ENCODE results near the gene CNPY1. TPM values are rescaled to one million over a fixed set of nuclear protein-coding genes. Genes with fewer than 3 reads are reported as not detected.

Gene CNPY1
- total and polyA plus RNA-seq, 2 of the 8 experiments (the other 6 are each of a cell fraction or from before 2014, with no cell fraction given) = not detected

GRCh38 chr7:155489862-155490696 lies 56.3 kb downstream of the CNPY1 start:
- H3K23me2 ChIP-seq (ENCODE audit: low read depth, low read length) = peaks cover 3% of the 10 kb centered on the region; the same call in 1 of the 2 replicates
- peaks cover 0 to 14% (median 12%) of the 10 kb centered on the region in 4 experiments; a peak in 6 of 7 replicates for H3K4me1 ChIP-seq (replicated peaks in 1 of 4; ENCODE audit: control insufficient read depth in 3 of 4, insufficient read depth in 4 of 4, low read length in 3 of 4)
- H4K91ac ChIP-seq (replicated peaks; ENCODE audit: insufficient read length, low read length) = peak overlapping the region; percentile 94
- DNase-seq (ENCODE audit: low read depth in 1 of 2, low spot score in 2 of 2) (peak in 1 of 2 experiments; percentile 73), FAIRE-seq (no peak)
- peaks cover 0 to 3% of the 10 kb centered on the region in 2 experiments for H4K20me1 ChIP-seq (replicated peaks in 1 of 2; ENCODE audit: control insufficient read depth in 1 of 2, insufficient read depth in 2 of 2, low read length in 2 of 2)
- no peaks in the 10 kb centered on the region for H3K79me1 ChIP-seq (ENCODE audit: low read depth, low read length)
- no peak overlapping the region for H3K23ac ChIP-seq (ENCODE audit: insufficient read length)
- no peak overlapping the region for H3K27ac ChIP-seq (ENCODE audit: low read depth, low read length)
- H2BK15ac ChIP-seq (ENCODE audit: low read length) = peak overlapping the region; percentile 88; the same call in 1 of the 2 replicates
- peak overlapping the region; percentile 90; the same call in 1 of the 2 replicates for H2BK20ac ChIP-seq (ENCODE audit: low read length)
- H2AFZ ChIP-seq (ENCODE audit: low read length) = peak overlapping the region; percentile 47
- no peaks in the 10 kb centered on the region for H3K79me2 ChIP-seq (ENCODE audit: control insufficient read depth in 1 of 2, insufficient read depth in 2 of 2, low read length in 2 of 2)
- no peaks in the 10 kb centered on the region for H3K36me3 ChIP-seq (ENCODE audit: control insufficient read depth in 2 of 4, insufficient read depth in 4 of 4, low read length in 3 of 4)
- H2BK12ac ChIP-seq (ENCODE audit: low read depth, low read length) = peak overlapping the region; percentile 68; the same call in 1 of the 2 replicates
- no peak overlapping the region for H4K5ac ChIP-seq (ENCODE audit: insufficient read length, low read depth, low read length)
- peak overlapping the region in 3 of 4 experiments; percentile 36 to 64 (median 47); a peak in 4 of 8 replicates for H3K4me3 ChIP-seq (ENCODE audit: extremely low read depth in 1 of 4, insufficient read depth in 2 of 4, low read depth in 3 of 4, low read length in 4 of 4)
- ChIA-PET CTCF (ENCODE audit: partially characterized antibody) (interaction anchor here (0.8 to 1.4 kb wide), 4 partner anchors 10 to 76 kb away, joined by 3 to 4 read pairs (median 4); no protein-coding TSS in a partner anchor), POLR2A (ENCODE audit: partially characterized antibody) (interaction anchor here (1.0 kb wide), 2 partner anchors 19 to 21 kb away, joined by 3 to 4 read pairs; no protein-coding TSS in a partner anchor)
- peak overlapping the region; percentile 39; the same call in 1 of the 2 replicates for H2BK5ac ChIP-seq (ENCODE audit: low read depth, low read length)
- H3K56ac ChIP-seq (replicated peaks; ENCODE audit: insufficient read length, low read depth, low read length) = no peak overlapping the region
- H3K9ac ChIP-seq (replicated peaks in 1 of 4; ENCODE audit: extremely low read depth in 1 of 4, low read depth in 3 of 4, low read length in 3 of 4) = no peak overlapping the region
- no peaks in the 10 kb centered on the region for H3K9me3 ChIP-seq (ENCODE audit: insufficient read depth in 2 of 2, low read depth in 1 of 2, low read length in 1 of 2)
- H3K27me3 ChIP-seq (replicated peaks in 1 of 4; ENCODE audit: control insufficient read depth in 3 of 4, extremely low read depth in 1 of 4, insufficient read depth in 3 of 4, low read length in 3 of 4) = peaks cover 17 to 82% (median 66%) of the 10 kb centered on the region in 4 experiments
- no peak overlapping the region for H3K14ac ChIP-seq (ENCODE audit: insufficient read length)
- H3K4ac ChIP-seq (replicated peaks; ENCODE audit: insufficient read length, low read depth, low read length) = no peak overlapping the region
- peak overlapping the region; percentile 21 for H2BK120ac ChIP-seq (replicated peaks; ENCODE audit: low read depth, low read length)
- peak overlapping the region; percentile 53; the same call in 1 of the 2 replicates for H2AK5ac ChIP-seq (ENCODE audit: low read depth, low read length)
- peak overlapping the region; percentile 38 for H3K18ac ChIP-seq (ENCODE audit: extremely low read depth, low read length)
- WGBS, 2 experiments (ENCODE audit: extremely low coverage in 1 of 2, insufficient coverage in 1 of 2, insufficient read length in 1 of 2, insufficient replicate concordance in 2 of 2, low coverage in 1 of 2, low lambda C conversion rate in 2 of 2, missing lambda C conversion rate in 1 of 2) = 39% methylated on average over 21 of the region's 32 CpGs; no CpG with 5 or more reads in 1 of the 2 experiments
- no peak overlapping the region; the same call in 1 of the 2 replicates for H4K8ac ChIP-seq (ENCODE audit: extremely low read depth, insufficient read depth, low read length)
- H3K4me2 ChIP-seq (ENCODE audit: insufficient read depth in 1 of 2, low read depth in 2 of 2, low read length in 2 of 2) = peak overlapping the region; percentile 66 to 74
- no peak for TF ChIP-seq POLR2AphosphoS5 (IDR thresholded peaks at IDR 0.05; ENCODE audit: low read depth, low read length)
- no peak for TF ChIP-seq CHD2 (IDR thresholded peaks at IDR 0.05; ENCODE audit: low read length)
- TF ChIP-seq ASH2L (IDR thresholded peaks at IDR 0.05; ENCODE audit: low read length) = no peak
- TF ChIP-seq ATF2 (IDR thresholded peaks at IDR 0.05; ENCODE audit: low read length) = no peak
- TF ChIP-seq NANOG (IDR thresholded peaks at IDR 0.05; ENCODE audit: insufficient read depth, low read depth, low read length, poor library complexity, severe bottlenecking) = no peak
- no peak for TF ChIP-seq JUND (IDR thresholded peaks at IDR 0.05; ENCODE audit: low read length)
- TF ChIP-seq, protein P1, sequence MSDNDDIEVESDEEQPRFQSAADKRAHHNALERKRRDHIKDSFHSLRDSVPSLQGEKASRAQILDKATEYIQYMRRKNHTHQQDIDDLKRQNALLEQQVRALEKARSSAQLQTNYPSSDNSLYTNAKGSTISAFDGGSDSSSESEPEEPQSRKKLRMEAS (IDR thresholded peaks at IDR 0.05) = peak; percentile 59
- TF ChIP-seq, protein P2, sequence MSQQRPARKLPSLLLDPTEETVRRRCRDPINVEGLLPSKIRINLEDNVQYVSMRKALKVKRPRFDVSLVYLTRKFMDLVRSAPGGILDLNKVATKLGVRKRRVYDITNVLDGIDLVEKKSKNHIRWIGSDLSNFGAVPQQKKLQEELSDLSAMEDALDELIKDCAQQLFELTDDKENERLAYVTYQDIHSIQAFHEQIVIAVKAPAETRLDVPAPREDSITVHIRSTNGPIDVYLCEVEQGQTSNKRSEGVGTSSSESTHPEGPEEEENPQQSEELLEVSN (IDR thresholded peaks at IDR 0.05) = peak; percentile 70; the same call in 1 of the 2 replicates

All from H1 (cell line).